Stimulated activated CD4-positive, alpha-beta T cell treated with anti-CD3 and anti-CD28 coated beads, Interleukin-15, amount 100 ng/mL, for 1 hour (primary cell): ENCODE data around the gene CSNK1G1.
A peak's percentile ranks its signal among the peaks of the same experiment; 100 is the strongest.
"Not testable (repeated sequence)": the region's sequence is repeated elsewhere in the genome, so short reads cannot be mapped to it uniquely, and the experiment has no call there.

Experiments used
- DNase-seq, 2 donors: peaks; one replicate each; pipeline ENCODE4 v3.0.0-alpha.2; 2020; ENCODE audit warnings: low read depth in 1 of 2, low spot score in 1 of 2

CSNK1G1 gene

DNA sequence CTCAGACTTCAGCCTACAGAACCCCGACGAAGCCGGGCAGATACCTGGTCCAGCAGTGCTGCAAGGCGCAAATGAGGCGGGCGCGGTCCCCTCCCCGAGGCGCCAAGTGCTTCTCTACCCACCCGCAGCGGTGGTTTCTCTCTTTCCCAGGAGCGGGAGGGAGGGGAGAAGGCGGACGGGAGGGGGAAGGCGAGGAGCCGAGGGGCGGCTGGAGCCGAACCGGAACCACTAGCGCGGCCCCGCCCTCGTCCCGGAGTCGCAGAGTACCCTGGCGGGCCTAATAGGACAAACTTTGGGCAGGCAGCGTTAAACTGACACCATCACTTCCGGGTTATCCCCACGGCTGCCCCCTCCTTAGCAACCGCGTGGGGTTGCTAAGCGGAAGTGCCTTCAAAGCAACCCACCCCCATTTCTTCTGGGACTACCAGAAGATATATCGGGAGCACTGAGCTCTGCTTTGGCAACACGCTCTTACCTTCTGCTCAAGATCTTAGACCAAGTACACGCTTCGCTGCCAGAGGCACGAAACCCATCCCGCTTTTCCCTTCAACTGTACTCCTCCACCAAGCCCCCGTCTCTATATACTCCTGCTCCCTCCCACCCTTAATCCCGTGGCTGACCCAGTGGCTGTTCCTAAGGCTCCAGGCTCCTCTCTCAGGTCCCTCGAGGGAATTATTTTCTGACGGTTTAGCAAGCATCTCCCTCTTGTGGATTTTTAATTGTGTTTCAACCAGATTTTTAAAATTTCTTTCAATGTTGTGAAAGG lies at the start of gene CSNK1G1:
CSNK1G1 (minus strand) TSS at position 230 of the 766 bp plus-strand sequence. CDS start 55,674 bp downstream, outside the sequence.
- DNase-seq = peak; percentile 80 to 88

DNA sequence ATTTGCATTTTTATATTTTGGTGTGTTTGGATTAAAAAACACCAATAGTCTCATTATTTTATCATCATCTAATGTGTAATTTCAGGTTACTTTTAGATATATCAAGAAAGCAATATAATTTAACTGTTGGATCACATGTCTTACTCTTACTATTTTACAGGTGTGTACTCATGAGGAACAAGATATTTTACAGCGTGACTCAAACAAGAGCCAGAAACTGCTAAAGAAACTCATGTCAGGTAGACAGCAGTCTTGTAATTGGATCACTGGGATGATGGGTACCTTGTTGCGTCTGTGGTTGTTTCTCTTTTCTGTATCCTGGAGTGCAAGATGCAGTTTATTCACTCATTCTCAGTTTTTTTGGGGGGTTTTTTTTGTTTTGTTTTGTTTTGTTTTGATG lies 44.6 kb upstream of the CSNK1G1 start:
- DNase-seq = no peak

DNA sequence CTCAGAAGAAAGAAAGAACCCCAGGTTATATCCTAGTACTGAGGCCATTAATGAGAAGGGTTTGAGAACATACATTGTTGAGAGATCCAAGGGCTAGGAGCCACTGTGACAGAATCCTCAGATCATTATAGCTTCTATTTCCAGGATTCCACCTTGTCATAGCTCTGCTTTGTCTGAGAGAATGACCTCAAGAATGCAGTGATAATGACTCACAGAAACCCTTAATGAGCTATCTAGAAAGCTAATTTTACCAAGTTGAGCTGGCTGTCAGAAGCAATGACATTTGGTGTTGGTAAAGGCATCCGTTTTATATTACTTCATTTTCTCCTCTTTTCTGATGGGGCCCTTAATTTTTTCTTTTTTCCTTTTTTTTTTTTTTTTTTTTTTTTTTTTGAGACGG lies 42.6 kb upstream of the CSNK1G1 start:
- no peak for DNase-seq

DNA sequence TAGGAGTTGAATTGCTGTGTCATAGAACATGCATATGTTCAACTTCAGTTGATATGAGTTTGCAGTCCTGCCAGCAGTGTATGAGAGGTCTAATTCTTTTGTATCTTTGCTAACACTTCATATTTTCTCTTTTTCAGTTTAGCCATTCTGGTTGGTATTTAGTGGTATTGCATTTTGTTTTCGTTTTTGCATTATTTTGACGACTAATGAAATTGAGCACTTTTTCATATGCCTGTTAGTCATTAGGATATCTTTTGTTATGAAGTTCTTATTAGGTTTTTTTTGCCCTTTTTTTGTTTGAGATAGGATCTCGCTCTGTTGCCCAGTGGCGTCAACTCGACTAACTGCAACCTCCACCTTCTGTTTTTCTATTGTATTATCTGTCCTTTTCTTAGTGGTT lies 40.8 kb upstream of the CSNK1G1 start:
- DNase-seq = no peak

DNA sequence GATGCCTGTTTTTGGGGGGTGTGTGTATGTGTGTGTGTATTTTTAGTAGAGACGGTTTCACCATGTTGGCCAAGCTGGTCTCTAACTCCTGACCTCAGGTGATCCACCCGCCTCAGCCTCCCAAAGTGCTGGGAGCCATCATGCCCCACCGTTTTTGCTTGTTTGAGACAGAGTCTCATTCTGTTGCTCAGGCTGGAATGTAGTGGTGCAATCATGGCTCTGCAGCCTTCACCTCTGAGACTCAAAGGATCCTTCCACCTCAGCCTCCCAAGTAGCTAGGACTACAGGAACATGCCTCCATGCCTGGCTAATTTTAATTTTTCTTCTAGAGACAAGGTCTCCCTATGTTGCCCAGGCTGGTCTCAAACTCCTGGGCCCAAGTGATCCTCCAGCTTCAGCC lies 36.5 kb upstream of the CSNK1G1 start:
- DNase-seq = not testable (repeated sequence)

DNA sequence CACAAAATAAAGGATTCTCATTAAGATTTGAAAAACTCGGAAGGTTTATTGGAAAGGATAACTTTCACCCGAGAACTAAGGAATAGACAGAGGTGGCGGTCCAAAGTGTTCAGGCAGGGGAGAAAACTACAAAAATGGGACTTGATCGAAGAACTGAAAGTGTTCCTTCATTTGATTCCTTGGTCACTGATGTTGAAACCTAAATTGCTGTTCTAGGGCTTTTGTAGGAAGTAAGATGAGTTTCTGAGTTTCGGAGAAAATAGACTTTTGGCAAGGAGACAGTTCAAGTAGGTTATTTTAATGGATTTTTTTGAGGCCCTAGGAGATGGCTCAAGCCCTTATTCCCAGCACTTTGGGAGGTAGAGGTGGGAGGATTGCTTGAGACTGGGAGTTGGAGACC lies 33.1 kb upstream of the CSNK1G1 start:
- DNase-seq = no peak

DNA sequence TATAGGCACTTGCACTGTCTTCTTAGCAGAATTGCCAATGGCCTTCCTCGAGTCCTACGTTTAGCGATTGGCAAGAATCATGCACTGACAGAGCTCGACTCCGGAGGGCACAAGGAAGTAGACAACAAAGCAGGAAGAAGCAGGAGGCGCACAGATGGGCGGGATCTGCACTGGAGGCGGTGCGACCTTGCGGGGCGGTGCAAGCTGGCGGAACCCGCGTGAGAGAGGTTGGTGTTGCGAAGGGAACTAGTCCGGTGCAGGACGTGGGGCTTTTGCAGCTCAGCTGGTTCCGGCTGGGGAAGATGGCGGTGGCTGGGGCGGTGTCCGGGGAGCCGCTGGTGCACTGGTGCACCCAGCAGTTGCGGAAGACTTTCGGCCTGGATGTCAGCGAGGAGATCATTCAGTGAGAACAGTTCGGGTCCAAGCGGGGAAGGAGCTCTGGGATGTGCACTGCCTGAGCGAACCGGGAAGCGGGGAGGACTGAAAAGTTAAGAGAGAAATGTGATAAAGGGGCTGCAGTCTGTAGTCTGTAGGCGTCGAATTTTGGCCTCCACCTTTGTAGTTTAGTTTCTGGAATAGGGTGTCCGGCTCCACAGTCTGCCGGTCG lies 31.7 kb upstream of the CSNK1G1 start, which contains the start of gene TRIP4:
TRIP4 (plus strand) TSS at position 275 of the 607 bp plus-strand sequence; CDS start at position 303, 28 bp downstream.
- DNase-seq = peak; percentile 93

DNA sequence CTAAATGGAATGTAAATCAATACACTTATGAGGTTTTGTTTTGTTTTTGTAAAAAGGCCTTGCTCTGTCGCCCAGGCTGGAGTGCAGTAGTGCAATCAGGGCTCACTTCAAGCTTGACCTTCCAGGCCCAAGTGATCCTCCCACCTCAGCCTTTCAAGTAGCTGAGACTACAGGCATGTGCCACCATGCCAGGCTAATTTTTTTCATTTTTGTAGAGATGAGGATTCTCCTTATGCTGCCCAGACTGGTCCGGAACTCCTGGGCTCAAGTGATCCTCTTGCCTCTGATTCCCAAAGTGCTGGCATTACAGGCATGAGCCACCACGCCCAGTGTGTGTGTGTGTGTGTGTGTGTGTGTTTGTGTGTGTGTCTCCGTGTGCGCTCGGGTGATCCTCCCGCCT lies 30.3 kb upstream of the CSNK1G1 start:
- DNase-seq = no peak

DNA sequence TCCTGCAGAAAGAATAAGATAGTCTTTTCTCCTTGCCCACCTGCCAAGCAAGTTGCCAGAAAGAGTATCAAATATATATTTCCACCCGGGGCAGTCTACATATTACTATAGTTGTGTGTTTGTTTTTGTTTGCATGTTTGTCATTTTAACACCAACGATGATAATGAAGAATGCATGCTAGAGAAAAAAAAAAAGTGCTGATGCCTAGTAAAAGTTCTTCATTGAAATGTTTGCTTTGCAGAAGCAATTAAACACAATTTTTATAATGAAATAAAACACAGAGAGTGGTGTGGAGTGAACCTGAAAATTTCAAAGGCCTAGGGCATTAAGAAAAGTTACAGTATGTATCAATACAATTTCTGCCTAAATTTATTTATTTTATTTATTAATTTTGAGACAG lies 27.8 kb upstream of the CSNK1G1 start:
- DNase-seq = no peak

DNA sequence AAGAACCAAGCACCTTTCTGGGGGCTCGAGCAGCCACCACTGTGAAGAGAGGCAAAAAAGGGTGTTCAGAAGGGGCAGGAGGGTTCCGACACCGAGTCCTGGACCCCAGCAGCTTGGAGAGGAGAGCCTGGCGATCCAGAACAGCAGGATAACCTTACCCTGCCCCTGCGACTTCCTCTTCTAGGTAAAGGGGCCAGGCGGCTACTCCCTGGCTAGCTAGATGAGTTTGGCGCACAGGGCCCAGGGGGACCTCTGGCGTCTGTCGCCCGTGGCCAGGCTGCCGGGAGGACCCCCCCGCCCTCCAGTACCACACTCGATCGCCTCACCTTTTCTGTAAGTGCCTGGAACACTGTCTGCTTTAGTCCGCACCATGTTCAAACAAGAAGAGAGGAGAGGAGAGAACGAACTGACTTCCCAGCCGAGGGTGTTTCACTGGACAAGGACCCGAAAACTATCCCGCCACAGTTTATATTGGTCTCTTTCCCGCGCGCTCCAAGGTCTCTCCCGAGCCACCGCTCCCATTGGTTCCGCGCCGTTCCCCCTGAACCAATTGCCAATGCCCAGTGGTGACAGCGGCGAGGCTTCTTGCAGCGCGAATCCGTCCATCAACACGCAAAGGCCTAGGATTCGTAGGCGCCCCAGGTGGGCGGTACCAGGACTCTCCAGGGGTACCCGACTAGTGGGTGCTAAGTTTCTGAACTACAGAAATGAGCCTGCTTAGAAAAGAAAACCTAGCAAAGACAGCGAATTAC lies 25.2 kb upstream of the CSNK1G1 start, which contains the start of gene PCLAF:
PCLAF (minus strand) TSS at position 442 of the 752 bp plus-strand sequence; CDS start at position 372, 70 bp downstream.
- DNase-seq = peak; percentile 73 to 79

DNA sequence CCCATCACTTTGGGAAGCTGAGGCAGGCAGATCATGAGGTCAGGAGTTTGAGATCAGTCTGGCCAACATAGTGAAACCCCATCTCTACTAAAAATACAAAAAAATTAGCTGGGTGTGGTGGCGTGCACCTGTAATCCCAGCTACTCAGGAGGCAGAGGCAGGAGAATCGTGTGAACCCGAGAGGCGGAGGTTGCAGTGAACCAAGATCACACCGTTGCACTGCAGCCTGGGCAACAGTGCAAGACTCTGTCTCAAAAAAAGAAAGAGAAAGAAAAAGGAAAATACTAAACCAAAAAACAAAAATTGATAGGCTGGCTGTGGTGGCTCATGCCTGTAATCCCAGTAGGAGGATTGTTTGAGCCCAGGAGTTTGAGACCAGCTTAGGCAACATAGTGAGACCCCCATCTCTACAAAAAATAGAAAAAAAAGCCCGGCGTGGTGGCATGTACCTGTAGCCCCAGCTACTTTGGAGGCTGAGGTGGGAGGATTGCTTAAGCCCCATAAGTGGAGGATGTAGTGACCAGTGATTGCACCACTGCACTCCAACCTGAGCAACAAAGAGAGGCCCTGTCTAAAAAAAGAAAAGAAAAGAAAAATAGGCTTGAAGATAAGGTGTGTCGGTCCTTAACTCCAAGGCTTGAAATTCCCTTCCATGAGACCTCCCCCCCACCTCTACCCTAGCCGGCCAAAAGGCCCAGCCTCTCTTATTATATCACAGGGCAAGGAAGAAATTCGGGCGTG lies 24.3 kb upstream of the CSNK1G1 start:
- not testable (repeated sequence) for DNase-seq

DNA sequence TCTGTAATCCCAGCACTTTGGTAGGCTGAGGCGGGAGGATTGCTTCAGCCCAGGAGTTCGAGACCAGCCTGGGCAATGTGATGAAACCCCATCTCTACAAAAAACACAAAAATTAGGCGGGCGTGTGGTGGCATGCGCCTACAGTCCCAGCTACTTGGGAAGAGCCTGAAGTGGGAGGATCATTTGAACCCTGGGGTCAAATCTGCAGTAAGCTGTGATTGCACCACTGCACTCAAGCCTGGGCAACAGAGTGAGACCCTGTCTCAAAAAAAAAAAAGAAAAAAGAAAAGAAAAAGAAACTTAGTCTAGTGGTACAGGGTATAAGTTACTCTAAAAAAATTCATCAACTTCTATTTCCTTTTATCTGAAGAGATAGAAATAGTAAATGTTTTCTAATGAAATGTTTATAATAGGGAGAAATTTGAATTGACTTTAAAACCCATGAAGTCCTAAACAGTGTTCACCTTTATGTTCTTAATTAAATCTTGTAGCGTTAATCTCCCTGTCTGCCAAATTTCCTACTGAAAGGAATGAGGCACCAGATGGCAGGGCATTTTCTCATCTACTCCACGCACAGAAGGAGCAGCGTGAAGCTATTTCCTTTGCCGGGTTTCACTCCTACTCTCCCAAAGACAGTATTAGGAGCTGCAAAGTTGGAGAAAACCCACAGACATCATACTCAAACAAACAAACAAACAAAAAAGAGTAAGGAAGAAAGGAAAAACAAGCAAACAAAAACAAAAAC lies 23.4 kb upstream of the CSNK1G1 start:
- DNase-seq = no peak

DNA sequence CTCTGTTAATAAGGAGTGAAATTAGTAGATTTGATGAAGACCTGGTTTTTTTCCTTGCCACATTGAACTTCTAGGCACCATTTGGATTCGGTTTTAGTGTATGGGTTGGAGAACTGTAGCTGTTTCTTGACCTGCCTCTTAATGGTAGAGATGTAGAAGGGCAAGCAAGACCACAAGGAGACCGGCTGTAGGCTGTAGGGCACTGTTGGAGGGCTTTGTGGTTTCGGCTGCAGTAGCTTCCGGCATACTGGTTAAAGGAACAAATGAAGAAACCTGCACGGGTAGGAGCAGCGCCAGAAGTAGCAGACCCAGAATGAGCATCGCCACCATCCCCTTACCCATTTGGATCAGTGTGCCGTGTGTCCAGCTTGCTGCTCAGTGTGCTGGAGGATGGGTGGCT lies 17.4 kb upstream of the CSNK1G1 start:
- DNase-seq = no peak

DNA sequence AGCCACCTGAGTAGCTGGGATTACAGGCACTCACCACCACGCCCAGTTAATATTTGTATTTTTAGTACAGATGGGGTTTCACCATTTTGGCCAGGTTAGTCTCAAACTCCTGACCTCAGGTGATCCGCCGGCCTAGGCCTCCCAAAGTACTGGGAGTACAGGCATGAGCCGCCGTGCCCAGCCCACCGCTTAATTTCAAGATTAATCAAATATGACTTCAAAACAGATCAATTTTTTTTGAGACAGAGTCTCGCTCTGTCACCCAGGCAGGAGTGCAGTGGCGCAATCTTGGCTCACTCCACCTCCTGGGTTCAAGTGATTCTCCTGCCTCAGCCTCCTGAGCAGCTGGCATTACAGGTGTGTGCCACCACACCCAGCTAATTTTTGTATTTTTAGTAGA lies 15.4 kb upstream of the CSNK1G1 start:
- DNase-seq = not testable (repeated sequence)

DNA sequence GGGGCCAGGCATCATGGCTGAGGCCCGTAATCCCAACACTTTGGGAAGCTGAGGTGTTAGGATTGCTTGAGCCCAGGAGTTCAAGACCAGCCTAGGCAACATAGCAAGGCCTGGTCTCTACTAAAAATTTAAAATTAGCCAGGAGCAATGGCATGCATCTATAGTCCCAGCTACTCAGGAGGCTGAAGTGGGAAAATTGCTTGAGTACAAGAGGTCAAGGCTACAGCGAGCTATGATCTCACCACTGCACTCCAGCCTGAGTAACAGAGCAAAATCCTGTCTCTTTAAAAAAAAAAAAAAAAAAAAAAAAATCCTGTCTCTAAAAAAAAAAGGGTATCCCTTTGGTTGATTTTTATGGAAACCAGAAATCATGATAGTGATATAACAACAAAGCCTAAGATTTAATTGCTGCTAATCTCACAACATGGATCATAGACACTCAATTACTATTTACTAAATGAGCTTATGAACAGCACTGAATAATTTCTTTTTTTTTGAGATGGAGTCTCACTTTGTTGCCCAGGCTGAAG lies 13.2 kb upstream of the CSNK1G1 start:
- DNase-seq = no peak

DNA sequence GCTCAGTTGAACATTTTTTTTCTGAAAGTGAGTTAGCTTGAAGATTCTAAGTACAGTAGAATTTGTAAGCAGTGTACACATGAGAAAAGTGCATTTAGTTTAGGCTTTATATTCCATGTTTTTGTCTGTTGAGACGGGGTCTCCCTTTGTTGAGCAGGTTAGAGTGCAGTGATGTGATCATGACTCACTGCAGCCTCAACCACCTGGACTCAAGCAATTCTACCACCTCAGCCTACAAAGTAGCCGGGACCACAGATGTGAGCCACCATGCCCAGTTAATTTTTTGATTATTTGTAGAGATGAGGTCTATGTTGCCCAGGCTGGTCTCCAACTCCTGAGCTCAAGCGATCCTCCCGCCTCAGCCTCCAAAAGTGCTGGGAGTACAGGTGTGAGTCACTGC lies 5.3 kb upstream of the CSNK1G1 start:
- DNase-seq = no peak

DNA sequence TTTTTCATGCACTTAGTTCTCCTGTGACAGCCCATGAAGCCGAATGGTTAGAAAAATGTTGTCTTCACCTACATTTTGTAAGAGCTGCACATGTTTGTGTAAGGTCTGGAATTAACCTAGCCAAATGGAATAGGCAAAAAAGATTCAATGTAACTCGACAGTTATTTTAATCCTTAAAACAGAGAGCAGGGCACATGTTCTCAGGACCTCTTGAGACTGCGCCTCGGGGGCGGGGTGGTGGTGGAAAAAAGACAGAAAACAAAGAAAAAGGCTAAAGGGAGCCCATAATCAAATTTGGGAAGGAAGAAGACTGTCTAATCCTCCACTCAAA lies 702 bp upstream of the CSNK1G1 start:
- no peak for DNase-seq

DNA sequence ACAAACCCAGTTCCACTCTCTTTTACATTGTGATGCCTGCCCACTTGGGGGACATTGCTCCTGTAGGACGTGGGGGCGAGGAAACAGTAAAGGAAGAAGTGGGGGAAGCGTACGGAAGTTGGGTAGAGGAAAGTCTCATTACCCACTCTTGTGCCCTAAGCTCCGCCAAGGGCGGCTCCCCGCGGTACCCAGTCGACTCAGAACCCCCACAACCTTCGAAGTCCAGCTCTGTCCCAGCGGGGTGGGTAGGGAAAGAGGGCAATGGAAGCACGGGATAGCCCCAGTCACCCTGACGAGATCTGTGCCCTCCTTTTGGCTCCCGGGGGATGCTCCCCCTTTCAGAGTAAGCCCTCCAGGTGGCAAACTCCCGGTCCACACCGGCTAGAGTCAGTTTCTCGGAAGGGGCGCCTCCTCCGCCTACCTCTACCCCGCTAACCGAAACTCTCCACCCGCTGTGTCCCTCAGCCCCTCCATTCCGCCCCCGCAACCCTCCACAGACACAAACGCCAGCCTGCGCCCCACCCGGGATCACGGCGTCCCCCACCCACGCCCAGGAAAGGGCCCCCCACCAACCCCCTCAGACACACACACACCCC lies 527 bp downstream of the CSNK1G1 start:
- DNase-seq = peak; percentile 3 to 22

DNA sequence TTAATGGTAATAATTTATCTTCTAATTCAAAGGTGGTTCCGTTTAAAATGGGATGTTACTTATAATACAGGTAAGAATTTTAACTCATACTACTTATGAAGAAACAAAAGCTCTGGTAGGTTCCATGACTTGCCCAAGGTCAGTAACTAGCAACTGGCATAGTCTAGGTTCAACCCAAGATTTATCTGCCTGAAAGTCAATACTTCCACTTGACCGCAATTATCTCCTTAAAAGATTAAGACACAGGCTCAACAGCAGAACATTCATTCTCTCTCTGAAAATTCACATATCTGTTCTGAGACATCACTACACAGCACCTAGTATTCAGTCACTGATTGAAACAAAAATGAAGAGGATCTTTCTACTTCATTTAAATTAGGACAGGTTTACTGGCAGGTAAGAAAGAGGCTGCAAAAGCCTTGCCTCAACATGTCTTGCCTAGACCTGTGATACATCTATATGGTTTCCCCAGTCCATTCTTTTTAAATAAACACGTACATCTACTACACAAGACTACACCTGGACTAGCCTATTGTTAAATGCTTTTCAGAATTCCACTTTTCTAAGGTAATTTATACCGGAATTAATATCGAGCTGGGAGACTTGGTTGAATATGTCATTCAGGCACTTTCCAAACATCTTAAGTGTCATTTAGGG lies 1.2 kb downstream of the CSNK1G1 start:
- no peak for DNase-seq
